A673 (cell line): ENCODE data around the gene WDR76. TPM values are rescaled to one million over a fixed set of nuclear protein-coding genes. Genes with fewer than 3 reads are reported as not detected.
"Not testable (repeated sequence)": the region's sequence is repeated elsewhere in the genome, so short reads cannot be mapped to it uniquely, and the experiment has no call there.

Source experiments
- BruUV-seq: library from RNA; stranded (reverse); fragments of 400-500 nt; replicated peaks from 2 replicates; lab custom pipeline; 2021; lab: Mats Ljungman, UMichigan
- CTCF ChIA-PET: fragments of 300-600 bp; sonication (Branson Sonifier 250); formaldehyde crosslinking; loops from one replicate; lab custom pipeline; 2022; ENCODE audit warnings: antibody characterized with exemption; lab: Charles Lee
- POLR2A ChIA-PET: fragments of 300-600 bp; sonication (Branson Sonifier 250); formaldehyde crosslinking; loops from one replicate; lab custom pipeline; 2022; ENCODE audit warnings: antibody characterized with exemption; ENCODE audit not compliant: low non-redundant PET; lab: Charles Lee
- DNase-seq: peaks from one replicate; pipeline ENCODE4 v3.0.0-alpha.2; 2015; ENCODE audit warnings: low spot score
- H3K27ac ChIP-seq: fragments of 200-600 bp; sonication (generic); 2 replicates; pipeline ENCODE4 v1.5.1; 2016; ENCODE audit warnings: mixed run types, low read depth, mild to moderate bottlenecking, mixed read lengths, antibody characterized with exemption, low read length; ENCODE audit not compliant: poor library complexity, severe bottlenecking
- H3K27me3 ChIP-seq: fragments of 200-600 bp; sonication (generic); replicated peaks from 2 replicates; pipeline ENCODE4 v1.6.1; 2017; ENCODE audit warnings: mixed run types, low read depth, mild to moderate bottlenecking, mixed read lengths, antibody characterized with exemption, low read length; ENCODE audit not compliant: insufficient read depth, poor library complexity
- H3K36me3 ChIP-seq: fragments of 200-600 bp; sonication (generic); 2 replicates; pipeline ENCODE4 v1.6.1; 2016; ENCODE audit warnings: mixed run types, mild to moderate bottlenecking, mixed read lengths, antibody characterized with exemption, low read length; ENCODE audit not compliant: insufficient read depth, poor library complexity, severe bottlenecking
- H3K4me1 ChIP-seq: fragments of 200-600 bp; sonication (generic); 2 replicates; pipeline ENCODE4 v1.6.1; 2017; ENCODE audit warnings: mixed run types, mild to moderate bottlenecking, mixed read lengths, antibody characterized with exemption, low read length; ENCODE audit not compliant: insufficient read depth, poor library complexity, severe bottlenecking
- H3K4me3 ChIP-seq: fragments of 200-600 bp; sonication (generic); 2 replicates; pipeline ENCODE4 v1.5.1; 2016; ENCODE audit warnings: low read depth, mixed run types, mild to moderate bottlenecking, mixed read lengths, low read length; ENCODE audit not compliant: poor library complexity, severe bottlenecking
- H3K9me3 ChIP-seq: fragments of 200-600 bp; sonication (generic); 2 replicates; pipeline ENCODE4 v1.6.1; 2016; ENCODE audit warnings: mixed run types, low read depth, mild to moderate bottlenecking, mixed read lengths, antibody characterized with exemption, low read length; ENCODE audit not compliant: poor library complexity, severe bottlenecking
- CTCF ChIP-seq: fragments of 300-800, 200-600 bp; sonication (generic); conservative IDR thresholded peaks from 2 replicates; pipeline ENCODE4 v1.5.1; 2017; ENCODE audit warnings: low read depth, mild to moderate bottlenecking, antibody characterized with exemption, low read length, moderate library complexity, mixed read lengths
- EZH2 ChIP-seq: fragments of 200-600 bp; sonication (generic); IDR thresholded peaks from 2 replicates; pipeline ENCODE4 v1.6.1; 2017; ENCODE audit warnings: borderline replicate concordance, low read depth, mild to moderate bottlenecking, mixed read lengths, antibody characterized with exemption, low read length; ENCODE audit not compliant: poor library complexity, severe bottlenecking
- intact Hi-C: fragments of 100-400 bp; cut with micrococcal nuclease; formaldehyde crosslinking; loops from one replicate; pipeline ENCODE4 v1.10.0; 2022; ENCODE audit not compliant: unreplicated experiment
- total RNA-seq: library from RNA; stranded (reverse); gene quantifications from 2 replicates; pipeline ENCODE4 v1.2.3, GENCODE V29; 2021

The WDR76 gene
- total RNA-seq, 1 experiment from 2014 or later, result 65.2 TPM

GRCh38 chr15:43854801-43855200 lies 28.0 kb downstream of the WDR76 start:
- Histone ChIP-seq H3K9me3 (no peaks in the 10 kb centered on the region), H3K27ac (no peak overlapping the region), H3K4me3 (no peak overlapping the region), H3K4me1 (no peaks in the 10 kb centered on the region), H3K36me3 (peaks cover 85% of the 10 kb centered on the region), H3K27me3 (no peaks in the 10 kb centered on the region)
- BruUV-seq, result no TSS peak
- intact Hi-C loops, result no loop called here
- DNase-seq, result no peak
- TF ChIP-seq CTCF (no peak), EZH2 (no peak)
- CTCF ChIA-PET, result no interaction called here
- POLR2A ChIA-PET, result no interaction called here

DNA sequence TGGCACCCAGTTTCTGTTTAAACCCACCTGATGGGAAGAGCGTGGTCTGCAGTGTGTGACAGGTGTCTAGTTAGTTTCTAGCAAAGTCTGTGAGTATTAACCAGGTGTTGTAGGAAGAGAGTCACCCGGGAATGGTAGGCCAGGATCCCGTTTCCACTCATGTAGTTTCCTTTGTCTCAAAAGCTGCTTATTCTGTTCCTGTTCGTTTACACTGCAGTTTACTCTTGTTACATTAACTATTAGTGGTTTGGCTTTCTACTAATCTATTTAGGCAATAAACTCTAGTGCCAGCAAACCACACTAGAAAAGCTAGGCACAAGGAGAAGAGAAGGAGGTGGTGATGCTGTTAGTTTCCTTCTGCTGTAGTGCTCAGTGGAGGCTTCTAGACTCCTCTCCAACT lies 32.7 kb downstream of the WDR76 start:
- peaks cover 80% of the 10 kb centered on the region for H3K36me3 ChIP-seq
- POLR2A ChIA-PET, result no interaction called here
- CTCF ChIA-PET, result no interaction called here

GRCh38 chr15:43866636-43867035 lies 39.8 kb downstream of the WDR76 start:
- DNase-seq, H3K4me3 ChIP-seq, POLR2A ChIA-PET, H3K9me3 ChIP-seq, BruUV-seq, intact Hi-C loops, H3K27ac ChIP-seq, CTCF ChIA-PET, H3K27me3 ChIP-seq: not testable (repeated sequence)
- Histone ChIP-seq H3K36me3 (peaks cover 56% of the 10 kb centered on the region), H3K4me1 (peaks cover 18% of the 10 kb centered on the region)

More for the DNA sequence above, 32.7 kb downstream of the WDR76 start:
- H3K4me1 ChIP-seq, result no peaks in the 10 kb centered on the region
- intact Hi-C loops, result no loop called here
- no peaks in the 10 kb centered on the region for H3K9me3 ChIP-seq
- no peak for DNase-seq
- no peak overlapping the region for H3K4me3 ChIP-seq
- H3K27ac ChIP-seq, result no peak overlapping the region
- BruUV-seq, result no TSS peak
- H3K27me3 ChIP-seq, result no peaks in the 10 kb centered on the region
- no peak for TF ChIP-seq CTCF
- no peak for TF ChIP-seq EZH2

DNA sequence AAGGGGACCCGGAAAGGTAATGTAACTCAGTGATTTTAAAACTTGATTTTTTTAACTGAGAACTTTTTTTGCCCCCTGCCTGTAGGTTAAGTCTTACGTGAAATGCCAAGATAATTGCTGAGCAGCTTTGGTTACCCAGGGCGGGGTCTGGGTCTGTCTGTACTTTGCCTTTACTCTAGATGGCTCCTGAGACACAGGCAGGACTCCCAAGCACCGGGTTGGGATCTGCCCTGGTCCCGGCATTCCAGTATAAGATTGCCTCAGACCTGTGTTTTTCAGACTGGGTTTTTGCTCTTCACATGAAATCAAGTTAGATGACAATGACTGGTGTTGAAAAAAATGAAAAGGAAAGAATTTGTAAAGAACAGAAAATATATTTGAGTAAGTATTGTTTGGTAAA lies 40.3 kb downstream of the WDR76 start:
- BruUV-seq, result no TSS peak
- intact Hi-C loops, result no loop called here
- H3K27me3 ChIP-seq, result no peaks in the 10 kb centered on the region
- CTCF ChIA-PET, result no interaction called here
- no peaks in the 10 kb centered on the region for H3K9me3 ChIP-seq
- H3K27ac ChIP-seq, result no peak overlapping the region
- DNase-seq, result no peak
- POLR2A ChIA-PET, result no interaction called here
- peaks cover 18% of the 10 kb centered on the region for H3K4me1 ChIP-seq
- TF ChIP-seq CTCF, result no peak
- no peak for TF ChIP-seq EZH2
- no peak overlapping the region for H3K4me3 ChIP-seq
- H3K36me3 ChIP-seq, result peaks cover 57% of the 10 kb centered on the region
